ENCODE measurements around the gene ATP1A4.

The ATP1A4 gene

GRCh38 chr1:160114085-160114484 is 37.3 kb upstream of the ATP1A4 start:
- Histone ChIP-seq H2AFZ (ENCODE audit: low read depth, low read length) (no peak overlapping the region), H3K79me2 (ENCODE audit: insufficient read depth, low read length) (no peaks in the 10 kb centered on the region), H4K20me1 (ENCODE audit: insufficient read depth, low read length) (no peaks in the 10 kb centered on the region), H3K27me3 (ENCODE audit: insufficient read depth, low read length, poor library complexity) (peaks cover 32% of the 10 kb centered on the region), H3K4me1 (ENCODE audit: insufficient read depth, low read length) (no peaks in the 10 kb centered on the region), H3K4me3 (ENCODE audit: low read depth in 1 of 2, low read length in 2 of 2) (no peak overlapping the region), H3K4me2 (ENCODE audit: insufficient read depth, low read length) (no peak overlapping the region), H3K27ac (ENCODE audit: low read length) (no peak overlapping the region), H3K36me3 (ENCODE audit: insufficient read depth, low read length) (no peaks in the 10 kb centered on the region), H3K9me3 (ENCODE audit: insufficient read depth, low read length, severe bottlenecking) (no peaks in the 10 kb centered on the region), H3K9ac (ENCODE audit: low read depth, low read length) (no peak overlapping the region)
- DNase-seq (no peak), ATAC-seq (ENCODE audit: insufficient read depth, low read depth) (no peak)
- TF ChIP-seq EZH2 (IDR thresholded peaks at IDR 0.05; ENCODE audit: borderline replicate concordance, low read depth, low read length, severe bottlenecking) (no peak), CTCF (IDR thresholded peaks at IDR 0.05; ENCODE audit: borderline replicate concordance, extremely low read depth, low read length, poor library complexity, severe bottlenecking) (no peak)

GRCh38 chr1:160115545-160116282 is 35.7 kb upstream of the ATP1A4 start, which contains the start of gene ATP1A2:
ATP1A2 (plus strand) TSS chr1:160115759; CDS start chr1:160115862, 103 bp downstream.
- ATAC-seq (ENCODE audit: insufficient read depth, low read depth) (no peak), DNase-seq (no peak)
- Histone ChIP-seq H3K9me3 (ENCODE audit: insufficient read depth, low read length, severe bottlenecking) (no peaks in the 10 kb centered on the region), H3K27ac (ENCODE audit: low read length) (no peak within 1 kb of the TSS), H3K27me3 (ENCODE audit: insufficient read depth, low read length, poor library complexity) (peaks cover 32% of the 10 kb centered on the region), H2AFZ (ENCODE audit: low read depth, low read length) (no peak within 1 kb of the TSS), H3K36me3 (ENCODE audit: insufficient read depth, low read length) (no peaks in the 10 kb centered on the region), H3K79me2 (ENCODE audit: insufficient read depth, low read length) (no peaks in the 10 kb centered on the region), H3K9ac (ENCODE audit: low read depth, low read length) (no peak within 1 kb of the TSS), H3K4me3 (ENCODE audit: low read depth in 1 of 2, low read length in 2 of 2) (no peak within 1 kb of the TSS), H3K4me2 (ENCODE audit: insufficient read depth, low read length) (no peak within 1 kb of the TSS), H3K4me1 (ENCODE audit: insufficient read depth, low read length) (no peaks in the 10 kb centered on the region), H4K20me1 (ENCODE audit: insufficient read depth, low read length) (no peaks in the 10 kb centered on the region)
- TF ChIP-seq CTCF (IDR thresholded peaks at IDR 0.05; ENCODE audit: borderline replicate concordance, extremely low read depth, low read length, poor library complexity, severe bottlenecking) (no peak), EZH2 (IDR thresholded peaks at IDR 0.05; ENCODE audit: borderline replicate concordance, low read depth, low read length, severe bottlenecking) (no peak)

GRCh38 chr1:160116283-160117147 is 34.9 kb upstream of the ATP1A4 start:
- Histone ChIP-seq H3K36me3 (ENCODE audit: insufficient read depth, low read length) (no peaks in the 10 kb centered on the region), H3K27ac (ENCODE audit: low read length) (no peak overlapping the region), H3K4me3 (ENCODE audit: low read depth in 1 of 2, low read length in 2 of 2) (no peak overlapping the region), H2AFZ (ENCODE audit: low read depth, low read length) (no peak overlapping the region), H3K27me3 (ENCODE audit: insufficient read depth, low read length, poor library complexity) (peaks cover 34% of the 10 kb centered on the region), H3K4me2 (ENCODE audit: insufficient read depth, low read length) (no peak overlapping the region), H3K79me2 (ENCODE audit: insufficient read depth, low read length) (no peaks in the 10 kb centered on the region), H4K20me1 (ENCODE audit: insufficient read depth, low read length) (no peaks in the 10 kb centered on the region), H3K9me3 (ENCODE audit: insufficient read depth, low read length, severe bottlenecking) (no peaks in the 10 kb centered on the region), H3K4me1 (ENCODE audit: insufficient read depth, low read length) (no peaks in the 10 kb centered on the region), H3K9ac (ENCODE audit: low read depth, low read length) (no peak overlapping the region)
- TF ChIP-seq EZH2 (IDR thresholded peaks at IDR 0.05; ENCODE audit: borderline replicate concordance, low read depth, low read length, severe bottlenecking) (no peak), CTCF (IDR thresholded peaks at IDR 0.05; ENCODE audit: borderline replicate concordance, extremely low read depth, low read length, poor library complexity, severe bottlenecking) (no peak)
- no peak for ATAC-seq (ENCODE audit: insufficient read depth, low read depth)
- no peak for DNase-seq

Measured in DND-41 (cell line).